Measurements from ENCODE around the gene LRRC42. TPM values are rescaled to one million over a fixed set of nuclear protein-coding genes. Genes with fewer than 3 reads are reported as not detected.

The LRRC42 gene
- polyA plus RNA-seq, 2 of the 4 experiments (the other 2 are of a cell fraction) = 29.7 to 35.1 TPM

- no peak for TF ChIP-seq FOXS1 (CRISPR knock-in tag; IDR thresholded peaks at IDR 0.05)
These were observed 38.6 kb downstream of the LRRC42 start (continued) for GRCh38 chr1:53984726-53985125.

GRCh38 chr1:53986458-53986857 lies 40.3 kb downstream of the LRRC42 start:
- TF ChIP-seq EP300 (IDR thresholded peaks at IDR 0.05) = no peak
- TF ChIP-seq BHLHE40 (IDR thresholded peaks at IDR 0.05; ENCODE audit: low read depth, low read length) = no peak
- TF ChIP-seq ATOH8 (CRISPR knock-in tag; IDR thresholded peaks at IDR 0.05; ENCODE audit: low read depth) = no peak
- no peak for TF ChIP-seq NR3C1 (IDR thresholded peaks at IDR 0.05)
- TF ChIP-seq MAZ (IDR thresholded peaks at IDR 0.05; ENCODE audit: borderline replicate concordance, low read depth, low read length) = no peak
- TF ChIP-seq ELK1 (IDR thresholded peaks at IDR 0.05; ENCODE audit: low read depth, low read length) = no peak
- ATAC-seq (no peak), DNase-seq (ENCODE audit: low read depth in 1 of 2, low spot score in 1 of 2) (no peak), FAIRE-seq (no peak)
- 90% methylated on average over 3 of the region's 3 CpGs for WGBS (ENCODE audit: missing lambda C conversion rate)
- H3K4me2 ChIP-seq = no peak overlapping the region
- no peak overlapping the region for H3K27ac ChIP-seq
- ChIA-PET CTCF (no interaction called here), POLR2A (no interaction called here)
- no peaks in the 10 kb centered on the region for H3K9me3 ChIP-seq
- H3K4me3 ChIP-seq = no peak overlapping the region
- no peaks in the 10 kb centered on the region for H3K4me1 ChIP-seq

GRCh38 chr1:53987880-53988279 lies 41.7 kb downstream of the LRRC42 start:
- no peak for DNase-seq (ENCODE audit: low read depth in 1 of 2, low spot score in 1 of 2)
- Histone ChIP-seq H3K4me3 (no peak overlapping the region), H3K9me3 (no peaks in the 10 kb centered on the region), H3K27ac (no peak overlapping the region), H3K4me2 (no peak overlapping the region), H3K4me1 (no peaks in the 10 kb centered on the region)
- WGBS (ENCODE audit: missing lambda C conversion rate) = 89% methylated on average over 2 of the region's 2 CpGs
- FAIRE-seq = no peak
- CTCF ChIA-PET = no interaction called here
- TF ChIP-seq CHD4 (IDR thresholded peaks at IDR 0.05; ENCODE audit: borderline replicate concordance) (no peak), RNF2 (IDR thresholded peaks at IDR 0.05; ENCODE audit: borderline replicate concordance, low read depth) (no peak), FOXS1 (CRISPR knock-in tag; IDR thresholded peaks at IDR 0.05) (no peak), PBX3 (IDR thresholded peaks at IDR 0.05) (no peak), CHD2 (IDR thresholded peaks at IDR 0.05; ENCODE audit: low read length, partially characterized antibody) (no peak), E2F6 (IDR thresholded peaks at IDR 0.05; ENCODE audit: borderline replicate concordance, low read depth) (no peak), HOXA7 (CRISPR knock-in tag; IDR thresholded peaks at IDR 0.05) (no peak), RARB (CRISPR knock-in tag; IDR thresholded peaks at IDR 0.05) (no peak)
- no peak for ATAC-seq
- POLR2A ChIA-PET = no interaction called here

GRCh38 chr1:53992085-53992874 lies 46.1 kb downstream of the LRRC42 start:
- H3K27ac ChIP-seq = no peak overlapping the region
- FAIRE-seq = no peak
- TF ChIP-seq RFX5 (IDR thresholded peaks at IDR 0.05) (no peak), CTCF (IDR thresholded peaks at IDR 0.05) (peak; percentile 24; the same call in 2 of the 3 replicates), NFE2L2 (conservative IDR thresholded peaks at IDR 0.05; ENCODE audit: low read length) (no peak), HOXA7 (CRISPR knock-in tag; IDR thresholded peaks at IDR 0.05) (no peak), RAD21 (conservative IDR thresholded peaks at IDR 0.05 in 1 of 2, IDR thresholded peaks at IDR 0.05 in 1 of 2) (peak; percentile 34 to 56; a peak in 3 of 5 replicates), POLR2AphosphoS2 (conservative IDR thresholded peaks at IDR 0.05; ENCODE audit: low read length) (no peak), CHD2 (IDR thresholded peaks at IDR 0.05; ENCODE audit: low read length, partially characterized antibody) (no peak), EHMT2 (IDR thresholded peaks at IDR 0.05; ENCODE audit: low read depth) (no peak), MAFK (IDR thresholded peaks at IDR 0.05; ENCODE audit: partially characterized antibody) (no peak)
- no peaks in the 10 kb centered on the region for H3K4me1 ChIP-seq
- no peaks in the 10 kb centered on the region for H3K9me3 ChIP-seq
- peak in 1 of 2 experiments; percentile 22 for DNase-seq (ENCODE audit: low read depth in 1 of 2, low spot score in 1 of 2)
- POLR2A ChIA-PET = no interaction called here
- WGBS (ENCODE audit: missing lambda C conversion rate) = 20% methylated on average over 2 of the region's 4 CpGs
- peak; percentile 85 to 92; a peak in 5 of 6 replicates for ATAC-seq
- CTCF ChIA-PET = interaction anchor here (0.6 to 2.1 kb wide), 5 partner anchors 13 to 90 kb away, joined by 3 to 9 read pairs (median 4); no protein-coding TSS in a partner anchor
- H3K4me2 ChIP-seq = no peak overlapping the region
- no peak overlapping the region for H3K4me3 ChIP-seq

Data from A549 (cell line).